ENCODE measurements around the gene GAB3.

GRCh38 chrX:154658187-154658586 is 92.7 kb downstream of the GAB3 start:
- TF ChIP-seq CTCF (conservative IDR thresholded peaks at IDR 0.05 in 1 of 2, IDR thresholded peaks at IDR 0.05 in 1 of 2; ENCODE audit: low read depth in 1 of 2, low read length in 2 of 2) (no peak), EZH2 (IDR thresholded peaks at IDR 0.05; ENCODE audit: low read length, missing control alignments) (no peak)

Data from fibroblast of lung (primary cell).